IPS-15b (cell line): ENCODE results near the gene LIG1.

Experiments used
- H3K27me3 ChIP-seq: one replicate; pipeline ENCODE4 v1.6.1; 2013; ENCODE audit warnings: low read length; ENCODE audit not compliant: control insufficient read depth, insufficient read depth
- H3K36me3 ChIP-seq: one replicate; pipeline ENCODE4 v1.6.1; 2013; ENCODE audit warnings: low read length; ENCODE audit not compliant: control insufficient read depth, insufficient read depth
- H3K4me1 ChIP-seq: one replicate; pipeline ENCODE4 v1.6.1; 2013; ENCODE audit warnings: mild to moderate bottlenecking, low read length; ENCODE audit not compliant: control insufficient read depth, insufficient read depth
- H3K4me3 ChIP-seq: one replicate; pipeline ENCODE4 v1.5.1; 2013; ENCODE audit warnings: low read depth, low read length
- H3K9ac ChIP-seq: one replicate; pipeline ENCODE4 v1.6.1; 2013; ENCODE audit warnings: low read depth, mild to moderate bottlenecking, low read length
- H3K9me3 ChIP-seq: one replicate; pipeline ENCODE4 v1.6.1; 2013; ENCODE audit warnings: mild to moderate bottlenecking, low read length; ENCODE audit not compliant: control insufficient read depth, insufficient read depth

The LIG1 gene

GRCh38 chr19:48117515-48118130 lies 52.5 kb downstream of the LIG1 start:
- Histone ChIP-seq H3K9me3 (no peaks in the 10 kb centered on the region), H3K36me3 (peaks cover 25% of the 10 kb centered on the region), H3K27me3 (no peaks in the 10 kb centered on the region), H3K4me1 (no peaks in the 10 kb centered on the region), H3K9ac (no peak overlapping the region), H3K4me3 (no peak overlapping the region)

DNA sequence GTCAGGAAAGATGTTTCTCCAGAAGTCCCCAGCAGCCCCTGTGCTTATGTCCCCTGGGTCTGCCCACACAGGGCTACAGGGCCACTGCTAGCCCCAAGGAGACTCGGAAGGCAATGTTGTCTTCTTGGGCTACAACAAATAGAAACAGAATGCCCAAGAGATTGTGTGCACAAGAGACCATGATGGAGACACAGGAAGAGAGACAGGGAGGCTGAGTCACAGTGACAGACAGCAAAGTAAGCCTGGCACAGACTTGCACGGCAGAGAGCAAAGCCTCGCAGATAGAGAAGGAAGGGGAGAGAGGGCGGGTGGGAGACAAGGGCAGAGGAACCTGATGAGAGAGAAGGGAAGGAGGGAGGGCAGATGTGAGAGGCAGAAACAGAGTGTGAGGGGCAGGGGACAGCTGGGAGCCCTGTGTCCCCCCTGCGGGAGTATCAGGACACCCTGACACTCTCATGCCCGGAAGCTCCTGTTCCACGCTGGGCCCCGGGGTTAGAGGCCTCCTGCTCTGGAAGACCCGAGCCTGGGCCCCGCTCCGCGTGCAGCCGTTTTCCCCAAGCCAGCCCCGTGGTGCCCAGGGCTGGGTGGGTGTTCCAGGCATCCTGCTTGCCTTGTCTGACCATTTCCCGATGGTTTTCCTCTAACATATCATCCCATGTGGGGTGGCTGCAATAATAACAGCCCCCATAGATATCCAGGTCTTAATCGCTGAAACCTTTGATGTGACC lies 56.8 kb downstream of the LIG1 start:
- H3K27me3 ChIP-seq, result peaks cover 7% of the 10 kb centered on the region
- H3K9ac ChIP-seq, result no peak overlapping the region
- H3K36me3 ChIP-seq, result peaks cover 13% of the 10 kb centered on the region
- no peaks in the 10 kb centered on the region for H3K4me1 ChIP-seq
- no peaks in the 10 kb centered on the region for H3K9me3 ChIP-seq
- H3K4me3 ChIP-seq, result no peak overlapping the region

DNA sequence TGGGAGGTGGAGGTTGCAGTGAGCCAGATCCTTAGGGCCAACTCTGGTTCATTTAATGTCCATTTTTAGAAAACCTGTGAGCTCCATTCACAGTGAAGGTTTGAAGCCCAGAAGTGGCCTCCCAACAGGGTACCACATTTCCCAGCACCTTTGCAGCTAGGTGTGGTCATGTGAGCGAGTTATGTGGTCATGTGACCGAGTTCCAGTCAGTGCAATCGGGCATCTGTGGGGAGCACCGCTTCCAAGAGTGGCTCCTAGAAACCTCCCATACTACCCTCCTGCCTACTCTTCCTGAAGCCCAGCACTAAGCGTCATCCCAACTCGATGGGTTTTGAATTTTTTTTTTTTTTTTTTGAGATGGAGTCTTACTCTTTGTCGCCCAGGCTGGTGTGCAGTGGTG lies 58.9 kb downstream of the LIG1 start:
- H3K27me3 ChIP-seq, result peaks cover 13% of the 10 kb centered on the region
- H3K9me3 ChIP-seq, result no peaks in the 10 kb centered on the region
- peaks cover 8% of the 10 kb centered on the region for H3K36me3 ChIP-seq
- no peak overlapping the region for H3K9ac ChIP-seq
- H3K4me3 ChIP-seq, result peak overlapping the region; percentile 67
- no peaks in the 10 kb centered on the region for H3K4me1 ChIP-seq

DNA sequence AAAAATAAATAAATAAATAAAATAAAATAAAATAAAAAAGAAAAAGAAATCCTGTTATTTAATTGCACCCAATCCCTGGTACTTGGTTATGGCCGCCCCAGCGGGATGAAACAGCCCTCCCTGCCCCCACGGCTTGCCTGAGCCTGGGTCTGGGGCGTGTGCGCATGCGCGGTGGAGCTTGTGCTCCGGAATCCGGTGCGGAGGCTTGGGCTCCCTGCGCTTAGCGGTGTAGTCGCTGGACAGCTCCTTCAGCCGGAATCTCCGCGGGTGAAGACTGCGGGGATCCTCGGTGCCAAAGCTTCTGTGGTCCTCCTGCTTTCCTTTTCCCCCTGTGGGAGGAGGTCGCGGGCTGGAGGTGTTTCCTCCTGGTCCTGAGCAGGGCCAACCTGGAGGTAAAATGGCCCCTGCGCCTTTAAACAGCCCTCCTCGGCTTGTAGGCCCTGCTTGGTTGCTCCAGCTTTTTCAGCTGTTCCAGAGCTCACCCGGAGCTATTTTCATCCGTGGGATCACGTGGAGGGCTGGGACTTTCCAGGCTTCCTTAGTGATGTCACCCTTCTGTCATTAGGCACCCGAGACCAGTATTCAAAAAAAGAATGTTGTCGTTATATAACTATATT lies 59.7 kb downstream of the LIG1 start, which contains the start of gene PLA2G4C:
Gene PLA2G4C, minus strand, starts transcription at position 468 of the 617 bp plus-strand sequence. CDS start 4,288 bp downstream, outside the sequence.
- Histone ChIP-seq H3K9ac (no peak within 1 kb of the TSS), H3K4me3 (peak within 1 kb of the TSS; percentile 67), H3K27me3 (peaks cover 13% of the 10 kb centered on the region), H3K9me3 (no peaks in the 10 kb centered on the region), H3K36me3 (peaks cover 2% of the 10 kb centered on the region), H3K4me1 (no peaks in the 10 kb centered on the region)

DNA sequence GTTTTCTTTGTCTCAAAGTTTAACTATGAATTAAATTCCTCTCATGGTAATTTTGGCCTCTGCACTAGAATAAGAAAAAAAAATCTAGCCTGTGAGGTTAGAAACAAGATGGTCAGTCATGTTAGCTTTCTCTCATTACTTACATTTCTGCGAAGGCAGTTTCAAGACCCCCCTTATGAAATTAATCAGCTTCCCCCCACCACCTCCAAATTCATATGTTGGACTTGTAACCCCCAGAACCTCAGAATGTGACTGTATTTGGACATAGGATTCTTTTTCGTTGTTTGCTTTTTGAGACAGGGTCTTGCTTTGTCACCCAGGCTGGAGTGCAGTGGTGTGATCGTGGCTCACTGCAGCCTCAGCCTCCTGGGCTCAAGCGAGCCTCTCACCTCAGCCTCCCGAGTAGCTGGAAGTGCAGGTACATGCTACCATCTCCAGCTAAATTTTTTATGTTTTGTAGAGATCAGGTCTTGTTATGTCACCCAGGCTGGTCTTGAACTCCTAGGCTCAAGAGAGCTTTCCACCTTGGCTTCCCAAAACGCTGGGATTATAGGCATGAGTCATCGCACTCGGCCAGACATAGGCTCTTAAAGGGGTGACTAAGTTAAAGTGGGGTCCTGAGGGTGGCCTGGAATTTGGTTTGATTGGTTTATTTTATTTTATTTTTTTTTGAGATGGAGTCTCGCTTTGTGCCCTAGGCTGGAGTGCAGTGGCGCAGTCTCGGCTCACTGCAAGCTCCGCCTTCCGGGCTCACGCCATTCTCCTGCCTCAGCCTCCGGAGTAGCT lies 61.0 kb downstream of the LIG1 start:
- Histone ChIP-seq H3K4me1 (no peaks in the 10 kb centered on the region), H3K4me3 (no peak overlapping the region), H3K9ac (no peak overlapping the region), H3K36me3 (no peaks in the 10 kb centered on the region), H3K27me3 (peaks cover 13% of the 10 kb centered on the region), H3K9me3 (no peaks in the 10 kb centered on the region)

- Histone ChIP-seq H3K4me1 (no peaks in the 10 kb centered on the region), H3K36me3 (no peaks in the 10 kb centered on the region), H3K9ac (no peak overlapping the region), H3K4me3 (no peak overlapping the region), H3K27me3 (peaks cover 8% of the 10 kb centered on the region), H3K9me3 (no peaks in the 10 kb centered on the region)
Observed at GRCh38 chr19:48103922-48104321, 66.2 kb downstream of the LIG1 start.

GRCh38 chr19:48102870-48103751 lies 67.0 kb downstream of the LIG1 start:
- Histone ChIP-seq H3K9me3 (no peaks in the 10 kb centered on the region), H3K36me3 (no peaks in the 10 kb centered on the region), H3K4me1 (no peaks in the 10 kb centered on the region), H3K27me3 (peaks cover 3% of the 10 kb centered on the region), H3K9ac (no peak overlapping the region), H3K4me3 (peak overlapping the region; percentile 20)

DNA sequence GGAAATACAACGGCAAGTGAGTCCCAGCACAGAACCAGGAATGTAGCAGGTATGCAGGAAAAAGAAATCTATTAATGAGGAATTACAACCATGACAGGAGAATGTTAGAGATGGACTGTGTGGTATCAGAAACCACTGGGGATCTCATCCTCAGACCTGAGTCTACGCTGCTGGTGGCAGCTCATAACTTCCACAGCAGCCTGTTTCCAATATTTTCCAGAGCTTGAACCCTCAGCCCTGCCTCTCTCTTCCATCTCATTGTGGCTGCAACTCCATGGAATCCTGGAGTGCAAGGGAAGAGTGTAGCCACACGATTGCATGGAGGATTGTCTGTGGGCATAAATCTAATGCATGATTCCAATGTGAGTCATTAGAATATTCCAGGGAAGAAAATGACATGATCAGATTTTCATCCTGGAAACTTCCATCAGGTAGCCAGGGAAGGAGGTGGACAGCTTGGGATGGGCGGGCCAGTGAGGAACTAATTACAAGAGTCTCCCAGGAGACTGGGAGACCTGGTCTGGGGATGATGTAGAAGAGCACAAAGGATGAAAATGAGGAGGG lies 74.5 kb downstream of the LIG1 start:
- no peak overlapping the region for H3K4me3 ChIP-seq
- no peaks in the 10 kb centered on the region for H3K4me1 ChIP-seq
- H3K36me3 ChIP-seq, result no peaks in the 10 kb centered on the region
- H3K9me3 ChIP-seq, result no peaks in the 10 kb centered on the region
- H3K9ac ChIP-seq, result no peak overlapping the region
- H3K27me3 ChIP-seq, result no peaks in the 10 kb centered on the region

GRCh38 chr19:48094855-48095203 lies 75.3 kb downstream of the LIG1 start:
- H3K27me3 ChIP-seq, result no peaks in the 10 kb centered on the region
- H3K9ac ChIP-seq, result no peak overlapping the region
- no peaks in the 10 kb centered on the region for H3K4me1 ChIP-seq
- no peak overlapping the region for H3K4me3 ChIP-seq
- no peaks in the 10 kb centered on the region for H3K36me3 ChIP-seq
- H3K9me3 ChIP-seq, result no peaks in the 10 kb centered on the region

DNA sequence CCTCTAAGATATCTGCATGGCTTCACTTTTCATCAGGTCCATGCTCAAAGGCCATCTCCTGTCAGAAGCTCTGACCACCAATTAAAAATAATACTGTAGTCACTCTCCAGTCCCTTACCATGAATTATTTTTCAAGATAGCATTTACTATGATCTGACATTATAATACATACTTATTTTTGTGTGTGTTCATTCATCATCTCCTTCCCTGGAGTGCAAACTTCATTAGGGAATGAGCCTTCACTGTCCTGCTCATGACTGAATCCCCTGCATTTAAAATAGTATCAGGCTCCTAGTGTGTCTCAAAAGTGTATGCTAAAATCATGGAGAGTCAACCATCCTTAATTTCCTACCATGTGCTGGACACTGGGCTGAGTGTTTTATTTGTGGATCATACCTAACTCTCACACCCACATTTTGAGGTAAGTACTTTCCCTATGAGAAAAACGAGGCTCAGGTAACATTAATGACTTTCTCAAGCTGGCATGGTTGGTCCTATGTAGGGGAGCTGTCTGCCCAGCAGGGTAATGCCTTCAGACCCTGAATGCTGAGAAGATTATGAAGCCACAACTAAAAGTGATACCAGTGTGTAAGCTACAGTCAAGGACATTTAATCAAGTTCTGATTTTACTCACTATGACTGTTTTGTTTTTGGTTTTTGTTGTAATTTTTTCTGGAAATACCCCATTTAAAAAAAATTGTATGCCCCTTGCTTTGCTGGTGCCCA lies 75.9 kb downstream of the LIG1 start:
- H3K36me3 ChIP-seq, result no peaks in the 10 kb centered on the region
- H3K27me3 ChIP-seq, result no peaks in the 10 kb centered on the region
- H3K4me3 ChIP-seq, result no peak overlapping the region
- no peaks in the 10 kb centered on the region for H3K4me1 ChIP-seq
- no peaks in the 10 kb centered on the region for H3K9me3 ChIP-seq
- no peak overlapping the region for H3K9ac ChIP-seq
